HFFc6 (cell line): ENCODE data around the gene EXOC2. TPM values are rescaled to one million over a fixed set of nuclear protein-coding genes. Genes with fewer than 3 reads are reported as not detected.
"Not testable (repeated sequence)": the region's sequence is repeated elsewhere in the genome, so short reads cannot be mapped to it uniquely, and the experiment has no call there.

Source experiments
- DNase-seq: peaks from one replicate; pipeline ENCODE4 v3.0.0-alpha.2; 2018
- H3K27ac Mint-ChIP-seq: 2 replicates; pipeline ENCODE4 v1.8.0; 2020; ENCODE audit warnings: mild to moderate bottlenecking, mixed read lengths
- H3K27me3 Mint-ChIP-seq: 2 replicates; pipeline ENCODE4 v1.8.0; 2021; ENCODE audit warnings: mild to moderate bottlenecking, moderate library complexity, mixed read lengths; ENCODE audit not compliant: insufficient read depth
- H3K36me3 Mint-ChIP-seq: 2 replicates; pipeline ENCODE4 v1.8.0; 2021; ENCODE audit warnings: low read depth, mixed read lengths
- H3K4me1 Mint-ChIP-seq: 2 replicates; pipeline ENCODE4 v1.8.0; 2020; ENCODE audit warnings: low read depth, mixed read lengths
- H3K4me3 Mint-ChIP-seq: 2 replicates; pipeline ENCODE4 v1.8.0; 2020; ENCODE audit warnings: mild to moderate bottlenecking, moderate library complexity, mixed read lengths
- H3K9me3 Mint-ChIP-seq: 2 replicates; pipeline ENCODE4 v1.8.0; 2020; ENCODE audit warnings: mild to moderate bottlenecking, mixed read lengths
- total RNA-seq, 6 experiments: library from RNA; stranded (reverse); fragmentation: NEBNext Ultra II Directional; extraction: Animal tissue kit (Norgen Biotek cat#: 25700); gene quantifications; 2 replicates in 1 of 6; 3 replicates in 5 of 6; pipeline ENCODE4 v1.2.3, GENCODE V29; 2021
- TF ChIP-seq, protein P1 (sequence below): fragments of 200-600 bp; sonication (generic); IDR thresholded peaks from 2 replicates; pipeline ENCODE4 v1.5.0; 2021; ENCODE audit warnings: antibody characterized with exemption, mild to moderate bottlenecking

The EXOC2 gene
- total RNA-seq, 6 experiments from 2014 or later: 19.3 to 22.4 (median 20.3) TPM

DNA sequence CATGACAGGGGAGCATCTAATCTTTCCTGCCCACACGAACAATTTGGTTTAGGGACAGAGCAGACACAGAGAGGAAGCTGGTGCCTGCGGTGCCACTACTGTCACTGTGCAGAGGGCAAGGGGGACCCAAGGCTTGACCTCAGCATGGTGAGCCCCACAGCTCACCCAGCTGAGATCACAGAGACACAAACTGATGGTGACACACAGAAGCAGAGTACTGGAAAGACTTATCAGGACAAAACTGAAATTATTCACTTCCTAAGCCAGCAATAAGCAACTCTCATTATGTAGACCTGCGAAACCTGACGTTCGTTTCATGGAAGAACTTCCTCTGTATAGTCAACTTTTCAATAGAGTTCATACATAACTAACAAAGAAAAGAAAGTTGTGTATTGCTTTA is 122.1 kb downstream of the EXOC2 start:
- TF ChIP-seq, protein P1, sequence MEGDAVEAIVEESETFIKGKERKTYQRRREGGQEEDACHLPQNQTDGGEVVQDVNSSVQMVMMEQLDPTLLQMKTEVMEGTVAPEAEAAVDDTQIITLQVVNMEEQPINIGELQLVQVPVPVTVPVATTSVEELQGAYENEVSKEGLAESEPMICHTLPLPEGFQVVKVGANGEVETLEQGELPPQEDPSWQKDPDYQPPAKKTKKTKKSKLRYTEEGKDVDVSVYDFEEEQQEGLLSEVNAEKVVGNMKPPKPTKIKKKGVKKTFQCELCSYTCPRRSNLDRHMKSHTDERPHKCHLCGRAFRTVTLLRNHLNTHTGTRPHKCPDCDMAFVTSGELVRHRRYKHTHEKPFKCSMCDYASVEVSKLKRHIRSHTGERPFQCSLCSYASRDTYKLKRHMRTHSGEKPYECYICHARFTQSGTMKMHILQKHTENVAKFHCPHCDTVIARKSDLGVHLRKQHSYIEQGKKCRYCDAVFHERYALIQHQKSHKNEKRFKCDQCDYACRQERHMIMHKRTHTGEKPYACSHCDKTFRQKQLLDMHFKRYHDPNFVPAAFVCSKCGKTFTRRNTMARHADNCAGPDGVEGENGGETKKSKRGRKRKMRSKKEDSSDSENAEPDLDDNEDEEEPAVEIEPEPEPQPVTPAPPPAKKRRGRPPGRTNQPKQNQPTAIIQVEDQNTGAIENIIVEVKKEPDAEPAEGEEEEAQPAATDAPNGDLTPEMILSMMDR: no peak
- H3K27me3 Mint-ChIP-seq: no peaks in the 10 kb centered on the region
- no peak overlapping the region for H3K4me3 Mint-ChIP-seq
- H3K4me1 Mint-ChIP-seq: no peaks in the 10 kb centered on the region
- no peak for DNase-seq
- H3K27ac Mint-ChIP-seq: no peak overlapping the region
- H3K9me3 Mint-ChIP-seq: no peaks in the 10 kb centered on the region
- H3K36me3 Mint-ChIP-seq: peaks cover 5% of the 10 kb centered on the region; the same call in 1 of the 2 replicates

DNA sequence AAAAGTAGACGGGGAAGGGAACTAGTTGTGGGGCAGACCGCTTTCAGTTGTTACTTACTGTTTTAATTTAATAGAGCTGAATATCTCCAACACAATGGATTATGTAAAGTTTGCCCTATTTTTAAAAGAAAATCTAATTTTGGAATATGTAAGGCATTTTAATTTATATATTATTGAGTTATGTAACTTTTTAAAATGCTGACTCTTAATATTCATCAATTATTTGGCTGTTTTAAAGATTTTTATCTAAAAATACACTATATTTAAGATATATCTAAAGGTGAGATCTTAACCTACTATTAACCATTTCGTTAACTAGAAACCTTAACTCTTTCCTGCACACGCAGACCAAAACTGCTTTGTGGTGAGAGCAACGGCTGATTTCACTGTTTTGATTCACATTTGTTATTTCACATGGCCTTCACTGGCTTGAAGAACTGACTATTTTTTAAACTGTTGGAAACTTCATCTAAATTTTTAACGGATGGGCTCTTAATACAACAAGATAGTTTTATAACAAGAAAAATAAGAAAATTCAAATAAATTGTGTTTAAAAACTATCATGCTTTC is 123.9 kb downstream of the EXOC2 start:
- TF ChIP-seq, protein P1: no peak
- no peaks in the 10 kb centered on the region for H3K4me1 Mint-ChIP-seq
- no peaks in the 10 kb centered on the region for H3K27me3 Mint-ChIP-seq
- H3K9me3 Mint-ChIP-seq: no peaks in the 10 kb centered on the region
- H3K36me3 Mint-ChIP-seq: peaks cover 5% of the 10 kb centered on the region; the same call in 1 of the 2 replicates
- H3K4me3 Mint-ChIP-seq: no peak overlapping the region
- DNase-seq: no peak
- H3K27ac Mint-ChIP-seq: no peak overlapping the region

DNA sequence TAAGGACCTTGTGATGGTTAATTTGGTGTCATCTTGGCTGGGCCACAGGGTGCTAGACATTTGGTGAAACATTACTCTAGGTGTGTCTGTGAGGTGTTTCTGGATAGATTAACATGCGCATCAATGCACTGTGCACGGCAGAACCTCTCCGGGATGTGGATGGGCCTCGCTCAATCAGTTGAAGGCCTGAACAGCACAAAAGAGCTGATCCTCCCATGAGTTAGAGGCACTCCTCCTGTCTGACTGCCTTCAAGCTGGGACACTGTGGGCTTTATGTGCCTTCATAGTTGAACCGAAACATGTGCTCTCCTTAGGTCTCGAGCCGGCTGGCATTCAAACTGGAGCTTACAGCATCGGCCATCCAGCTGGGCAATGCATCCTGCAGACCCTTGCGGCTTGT is 124.9 kb downstream of the EXOC2 start:
- Mint-ChIP-seq H3K27me3 (no peaks in the 10 kb centered on the region), H3K36me3 (peaks cover 7% of the 10 kb centered on the region; the same call in 1 of the 2 replicates), H3K9me3 (no peaks in the 10 kb centered on the region), H3K27ac (no peak overlapping the region), H3K4me3 (no peak overlapping the region), H3K4me1 (no peaks in the 10 kb centered on the region)
- TF ChIP-seq, protein P1: no peak
- DNase-seq: no peak

DNA sequence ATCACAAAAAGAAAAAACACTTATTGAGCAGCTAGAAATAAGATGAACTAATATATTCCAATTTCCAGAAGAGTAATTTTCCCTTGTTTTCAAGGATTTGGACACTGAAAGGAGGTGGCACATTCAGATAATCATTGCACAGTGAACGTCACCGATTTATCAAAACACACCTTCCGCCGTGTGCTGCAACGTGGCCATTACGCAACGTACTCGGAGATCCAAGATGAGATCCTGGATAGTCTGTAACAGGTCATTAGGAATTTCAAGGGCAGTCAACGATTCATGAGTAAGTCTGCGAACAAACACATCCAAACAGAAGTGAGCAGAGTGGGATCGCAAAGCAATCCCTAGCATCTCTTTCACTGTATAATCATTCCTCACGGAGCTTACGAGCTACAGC is 129.1 kb downstream of the EXOC2 start:
- H3K36me3 Mint-ChIP-seq: peaks cover 7% of the 10 kb centered on the region; the same call in 1 of the 2 replicates
- H3K4me1 Mint-ChIP-seq: no peaks in the 10 kb centered on the region
- H3K27ac Mint-ChIP-seq: no peak overlapping the region
- no peak for DNase-seq
- H3K27me3 Mint-ChIP-seq: no peaks in the 10 kb centered on the region
- no peaks in the 10 kb centered on the region for H3K9me3 Mint-ChIP-seq
- TF ChIP-seq, protein P1: no peak
- H3K4me3 Mint-ChIP-seq: no peak overlapping the region

DNA sequence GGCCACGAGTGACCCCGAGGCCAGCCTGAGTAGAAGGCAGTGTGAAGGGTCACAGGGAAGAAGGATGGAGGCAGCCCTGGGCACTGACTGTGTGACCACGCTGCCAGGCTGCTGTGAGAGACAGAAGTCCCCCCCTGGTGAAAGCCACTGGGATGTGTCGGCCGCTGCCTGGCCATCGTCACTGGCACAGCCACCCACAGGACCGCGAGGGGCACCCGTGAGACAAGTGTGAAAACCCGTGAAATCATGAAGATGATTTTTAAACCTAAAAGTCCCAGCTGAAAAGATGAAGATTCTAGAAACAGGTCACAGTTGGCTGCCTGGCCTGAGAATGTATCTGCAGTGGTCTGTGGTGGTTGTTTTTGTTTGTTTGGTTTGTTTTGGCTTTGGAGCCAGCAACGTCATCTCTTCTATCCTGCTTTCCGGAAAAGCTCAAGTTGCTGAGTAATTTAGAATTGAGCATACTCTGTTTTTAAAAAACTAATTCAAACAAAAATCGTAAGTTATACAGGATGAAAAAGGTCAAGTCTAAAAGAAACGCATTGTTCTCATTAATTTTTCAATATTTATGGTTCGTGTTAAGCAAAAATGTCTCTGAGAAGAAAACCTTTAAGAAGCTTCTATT is 130.8 kb downstream of the EXOC2 start:
- DNase-seq: no peak
- Mint-ChIP-seq H3K9me3 (no peaks in the 10 kb centered on the region), H3K4me3 (no peak overlapping the region), H3K27me3 (no peaks in the 10 kb centered on the region), H3K36me3 (peaks cover 7% of the 10 kb centered on the region; the same call in 1 of the 2 replicates), H3K4me1 (no peaks in the 10 kb centered on the region), H3K27ac (no peak overlapping the region)
- TF ChIP-seq, protein P1: no peak

DNA sequence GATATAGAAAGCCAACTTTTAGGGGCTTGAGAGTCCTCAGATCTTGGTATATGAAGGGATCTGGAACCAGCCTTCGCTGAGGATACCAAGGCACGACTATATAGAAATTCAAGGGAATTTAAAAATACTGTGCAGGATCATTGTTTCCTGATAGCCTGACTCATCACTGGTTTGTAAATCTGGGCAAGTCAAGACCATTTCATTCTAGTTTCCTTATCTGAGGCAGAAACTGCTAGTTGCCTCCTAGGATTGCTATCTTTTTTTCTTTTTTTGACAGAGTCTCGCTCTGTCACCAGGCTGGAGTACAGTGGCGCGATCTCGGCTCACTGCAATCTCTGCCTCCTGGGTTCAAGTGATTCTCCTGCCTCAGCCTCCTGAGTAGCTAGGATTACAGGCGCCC is 131.6 kb downstream of the EXOC2 start:
- H3K36me3 Mint-ChIP-seq, H3K27ac Mint-ChIP-seq, H3K9me3 Mint-ChIP-seq, H3K4me1 Mint-ChIP-seq, DNase-seq, H3K4me3 Mint-ChIP-seq, H3K27me3 Mint-ChIP-seq: not testable (repeated sequence)
